NOMO-1 treated with dmso at 0.1 percent for 144 hours (cell line): ENCODE results near the gene PRKN.
"Not testable (repeated sequence)": the region's sequence is repeated elsewhere in the genome, so short reads cannot be mapped to it uniquely, and the experiment has no call there.

ENCODE experiments used
- DNase-seq: peaks from one replicate; lab custom pipeline; 2025; ENCODE audit not compliant: unreplicated experiment; lab: John Stamatoyannopoulos, UW

The PRKN gene

DNA sequence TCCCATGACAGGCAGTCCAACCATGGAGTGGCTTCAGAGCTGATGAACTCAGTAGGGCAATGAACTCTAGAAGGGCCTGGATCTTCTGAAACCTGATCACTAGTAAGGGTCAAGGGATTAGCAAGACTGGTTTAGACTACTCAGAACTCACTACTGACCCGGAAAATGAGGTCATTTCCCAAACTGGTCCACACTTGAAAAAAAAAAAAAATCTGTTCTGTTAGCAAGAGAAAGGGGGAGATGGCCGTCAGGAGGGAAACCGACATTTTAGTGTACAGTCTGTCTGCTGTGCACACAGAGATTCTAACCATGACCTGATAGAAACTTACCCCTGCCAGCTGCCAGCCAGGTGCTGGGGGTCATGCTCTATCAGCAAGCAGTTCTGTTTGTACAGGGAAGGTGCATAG is 1191.3 kb downstream of the PRKN start:
- DNase-seq, result no peak

DNA sequence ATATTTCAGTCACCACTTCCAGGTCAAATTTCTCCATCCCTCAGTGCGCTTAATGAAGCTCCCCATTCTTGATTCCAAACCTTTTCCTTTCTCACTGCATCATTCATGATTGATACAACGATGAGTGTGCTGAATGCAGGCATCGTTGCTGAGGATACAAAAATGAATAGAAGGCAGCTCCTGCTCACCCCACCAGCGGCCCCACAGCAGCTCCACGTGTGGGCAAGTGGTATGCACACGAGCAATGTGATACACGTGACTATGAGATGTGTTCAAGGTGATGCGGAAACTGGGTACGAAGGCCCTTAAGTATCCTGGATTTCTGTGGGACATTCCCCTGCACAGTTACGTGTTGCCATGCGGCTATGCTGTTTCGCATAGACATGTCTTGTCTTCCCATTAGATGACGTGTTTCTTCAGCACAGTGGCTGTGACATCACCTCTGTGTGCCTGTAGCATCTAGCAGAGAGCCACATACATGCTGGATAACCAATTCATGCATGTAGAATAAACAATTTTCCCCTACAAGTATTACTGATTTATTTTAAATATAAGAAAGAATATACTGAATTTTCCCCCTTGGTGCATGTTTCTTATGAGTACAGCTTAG is 1193.2 kb downstream of the PRKN start:
- no peak for DNase-seq

DNA sequence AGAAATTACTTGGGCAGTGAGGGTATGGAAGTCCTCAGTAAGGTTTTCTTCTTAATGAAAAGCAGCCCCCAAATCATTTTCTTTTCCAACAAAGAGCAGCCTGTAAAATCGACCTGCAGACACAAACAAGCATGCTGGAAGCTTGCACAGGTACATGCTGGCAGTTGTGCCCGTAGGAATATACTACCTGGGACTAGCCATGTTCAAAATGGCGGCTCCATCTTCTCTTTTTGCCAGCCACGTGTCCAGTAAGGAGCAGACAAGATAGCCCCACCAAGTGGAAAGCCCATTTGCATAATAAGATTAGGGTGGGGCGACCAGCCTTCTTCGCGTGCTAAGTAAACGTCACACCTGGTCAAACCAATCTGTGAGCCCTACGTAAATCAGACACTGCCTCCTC is 1194.3 kb downstream of the PRKN start:
- DNase-seq, result no peak

DNA sequence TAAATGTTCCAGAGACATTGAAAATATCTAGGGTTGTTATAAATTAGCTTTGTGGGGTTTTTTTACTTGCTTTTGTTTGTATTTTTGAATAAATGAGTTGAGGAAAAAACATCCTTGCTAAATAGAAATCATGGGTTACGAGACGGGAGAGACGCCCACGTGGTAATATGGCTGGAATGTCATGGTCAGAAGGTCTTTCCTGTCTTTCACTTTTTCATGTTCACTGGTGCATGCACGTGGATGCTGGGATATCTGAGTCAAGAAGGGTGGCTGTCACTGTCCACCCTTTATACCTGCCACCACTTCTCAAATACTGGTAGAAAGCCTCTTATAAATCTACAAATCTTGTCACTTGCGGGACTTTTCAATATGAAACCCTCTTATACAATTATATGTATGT is 1195.0 kb downstream of the PRKN start:
- DNase-seq, result no peak

DNA sequence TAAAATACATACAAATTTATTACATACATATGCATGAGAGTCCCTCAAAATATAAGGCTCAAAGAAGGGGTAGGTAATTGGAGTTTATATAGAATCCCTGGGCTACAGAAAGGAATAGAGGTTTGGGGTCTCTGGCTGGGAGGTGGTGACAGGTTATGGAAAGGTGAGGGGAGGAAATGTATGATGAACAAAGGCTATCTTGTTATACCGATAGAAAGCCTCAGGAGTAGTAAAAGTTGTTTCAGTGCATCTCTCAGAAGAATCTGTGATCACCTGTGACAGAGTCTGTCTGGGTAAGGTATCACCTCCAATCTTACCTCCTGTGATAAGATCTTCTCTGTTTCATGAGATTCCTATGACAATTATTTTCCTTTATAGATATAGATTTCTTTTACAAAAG is 1200.8 kb downstream of the PRKN start:
- no peak for DNase-seq

DNA sequence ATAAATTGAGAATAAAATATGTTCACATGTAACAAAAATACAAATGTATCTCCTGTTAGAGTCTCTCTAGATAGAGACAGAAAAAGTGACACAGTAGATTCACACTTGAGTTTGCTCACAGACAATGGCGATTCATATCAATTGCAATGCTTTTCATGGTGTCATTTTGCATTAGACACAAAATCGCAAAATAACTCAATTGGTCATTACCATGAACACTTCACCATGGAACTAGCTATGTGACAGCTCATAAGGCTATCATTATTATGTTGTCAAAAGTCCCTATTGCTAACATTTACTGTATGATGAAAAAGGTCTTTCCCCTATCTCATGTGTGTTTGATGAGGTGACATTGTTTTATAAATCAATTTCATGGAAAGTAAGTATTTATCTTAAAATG is 1204.2 kb downstream of the PRKN start:
- no peak for DNase-seq

DNA sequence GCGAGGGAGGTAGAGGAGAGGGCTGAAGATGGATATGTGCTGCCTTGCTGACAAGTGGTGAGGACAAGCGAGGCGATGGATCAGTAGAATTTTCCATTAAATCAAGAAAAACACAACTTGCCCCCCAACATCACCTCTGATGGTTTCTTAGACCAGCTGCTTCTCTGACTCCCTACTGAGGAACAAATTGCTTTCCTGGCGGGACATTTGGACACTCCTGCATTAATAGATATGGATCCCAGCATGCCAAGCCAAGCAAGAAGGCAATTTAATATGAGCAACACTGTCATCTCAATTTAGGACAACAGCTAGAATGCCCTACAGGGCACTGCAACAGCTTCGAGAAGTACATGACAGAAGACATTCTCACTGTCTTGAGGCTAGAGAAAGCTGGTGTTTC is 1205.3 kb downstream of the PRKN start:
- no peak for DNase-seq

DNA sequence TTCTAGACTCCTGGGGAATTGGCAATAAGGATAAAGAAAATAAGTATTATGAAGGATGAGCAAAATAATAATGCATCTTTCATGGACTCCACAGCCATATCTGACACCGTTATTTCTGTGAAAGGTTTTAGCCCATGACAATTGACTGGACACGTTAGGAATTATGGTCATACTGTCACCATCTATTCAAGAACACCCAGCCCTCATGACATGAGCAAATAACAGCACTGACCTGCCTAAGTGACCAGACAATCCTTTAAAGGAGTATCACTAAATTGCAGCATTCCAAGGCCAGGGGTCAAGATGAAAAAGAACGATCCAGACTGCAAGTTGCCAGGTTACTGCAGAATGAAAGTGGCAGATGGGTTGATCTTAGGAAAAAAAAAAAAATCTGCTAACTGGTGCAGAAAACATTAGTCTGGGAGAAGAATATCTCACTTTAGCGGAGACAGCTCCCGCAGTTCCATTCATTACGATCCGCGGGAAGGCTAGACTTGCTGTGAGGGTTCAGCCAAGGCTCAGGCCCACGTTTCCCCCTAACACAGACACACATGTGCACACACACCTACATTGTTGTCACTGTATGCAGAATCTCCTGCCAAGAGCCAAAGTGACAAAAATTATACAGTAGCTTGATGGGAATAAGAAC is 1216.0 kb downstream of the PRKN start:
- DNase-seq, result no peak

DNA sequence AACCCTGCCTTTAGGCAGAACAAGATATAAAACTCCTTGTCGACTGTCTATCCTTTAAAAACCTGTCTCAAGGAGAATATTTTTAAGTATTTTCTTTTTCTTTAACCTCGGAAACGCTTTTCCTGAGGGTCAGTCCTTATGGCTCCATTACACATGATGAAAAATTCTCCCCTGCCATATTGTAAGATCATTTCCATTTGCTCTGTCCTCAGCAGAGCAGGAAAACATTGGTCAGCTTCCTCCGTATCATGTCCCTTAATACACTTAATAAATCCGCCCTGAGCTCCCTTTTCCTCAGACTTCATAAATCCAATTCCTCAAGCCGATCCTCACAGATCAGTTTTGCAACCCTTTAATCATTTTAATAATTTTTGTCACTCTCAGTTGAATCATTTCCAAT is 1219.2 kb downstream of the PRKN start:
- DNase-seq, result no peak

DNA sequence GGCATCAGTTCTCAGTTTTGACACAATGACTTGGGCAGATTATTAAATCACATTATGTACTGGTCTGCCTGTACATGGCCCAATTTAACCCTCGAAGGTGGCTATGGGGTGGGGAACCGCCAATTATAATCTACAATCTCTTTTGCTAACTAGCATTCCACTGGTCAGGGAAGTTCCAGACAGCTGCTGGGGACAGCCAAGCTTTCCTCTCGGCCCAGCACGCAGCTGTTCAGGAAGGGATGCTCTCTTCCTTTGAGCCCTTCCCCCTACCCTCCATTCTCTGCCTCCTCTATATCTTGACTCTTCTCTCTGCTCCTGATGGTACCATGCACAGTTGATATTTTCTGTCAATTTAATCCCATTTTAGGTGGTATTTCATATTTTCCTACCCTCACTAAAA is 1220.2 kb downstream of the PRKN start:
- no peak for DNase-seq

DNA sequence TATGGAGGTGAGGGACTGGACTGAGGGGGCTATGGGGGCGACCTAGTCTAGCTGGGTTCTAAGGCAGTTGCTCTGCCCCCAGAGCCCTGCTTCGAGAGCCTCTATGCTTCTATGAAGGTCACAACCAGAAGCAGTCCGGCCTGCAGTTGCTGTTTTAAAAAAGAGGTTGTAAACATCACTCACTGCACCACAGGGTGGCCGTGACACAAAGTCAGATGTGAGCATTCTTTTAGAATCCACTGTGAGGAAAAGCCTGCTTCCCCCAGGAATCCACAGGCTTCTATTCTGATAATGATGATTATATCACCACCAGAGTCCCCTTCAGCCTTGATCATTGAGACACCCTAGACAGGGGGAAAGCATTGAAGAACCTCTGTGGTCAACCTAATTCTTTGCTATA is 1224.0 kb downstream of the PRKN start:
- no peak for DNase-seq

DNA sequence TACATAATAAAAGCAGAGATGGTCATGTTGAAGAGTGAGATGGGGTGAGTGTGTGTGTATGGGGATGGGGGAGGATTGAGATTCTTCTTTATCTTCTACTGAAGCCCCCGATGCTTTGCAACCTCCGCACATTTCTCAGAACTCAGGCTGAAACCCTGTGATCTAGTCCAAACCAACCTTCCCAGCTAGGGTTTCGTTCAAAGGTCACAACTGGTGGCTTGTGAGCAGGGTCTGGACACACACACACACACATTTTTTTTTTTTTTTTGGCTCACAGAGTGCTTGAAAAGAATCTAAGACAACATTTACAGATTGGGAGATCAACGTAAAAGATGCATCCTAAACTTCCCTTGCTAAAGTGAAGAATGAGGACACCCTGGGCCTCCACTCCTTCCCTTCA is 1228.7 kb downstream of the PRKN start:
- no peak for DNase-seq

DNA sequence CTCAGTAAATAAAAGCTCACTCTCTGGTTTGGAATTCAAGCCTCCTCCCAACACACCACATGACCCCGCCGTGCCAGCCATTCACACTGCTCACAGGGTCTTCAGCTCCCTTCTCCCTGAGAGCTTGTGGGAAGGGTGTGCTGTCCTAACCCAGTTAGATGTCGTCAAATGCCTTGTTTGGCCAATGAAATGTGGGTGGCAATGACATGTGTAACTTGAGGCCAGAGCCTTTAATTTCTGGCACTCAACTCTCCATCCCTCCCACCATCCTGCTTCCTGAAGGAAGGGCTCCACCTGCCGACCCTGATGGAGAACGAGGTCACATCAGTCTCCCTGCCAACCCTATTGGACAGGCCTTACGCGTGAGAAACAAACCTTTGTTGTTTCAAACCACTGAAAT is 1229.2 kb downstream of the PRKN start:
- DNase-seq, result no peak

DNA sequence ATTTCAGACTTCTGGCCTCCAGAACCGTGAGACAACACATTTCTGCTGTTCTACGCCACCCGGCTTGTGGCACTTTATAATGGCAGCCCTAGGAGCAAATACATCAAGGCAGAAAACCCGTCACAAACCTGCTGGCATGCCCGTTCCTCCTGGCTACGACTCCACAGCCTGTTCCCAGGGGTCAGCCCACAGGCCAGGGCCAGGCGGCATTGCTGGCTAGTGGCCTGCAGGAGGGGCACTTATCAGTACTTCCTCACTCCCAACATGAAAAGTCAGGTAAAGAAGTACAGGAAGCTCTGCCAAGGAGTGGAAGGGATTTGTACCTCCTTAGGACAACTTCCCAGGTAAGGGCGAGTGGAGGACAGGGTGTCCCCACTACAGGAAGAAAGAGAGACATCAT is 1230.6 kb downstream of the PRKN start:
- no peak for DNase-seq

DNA sequence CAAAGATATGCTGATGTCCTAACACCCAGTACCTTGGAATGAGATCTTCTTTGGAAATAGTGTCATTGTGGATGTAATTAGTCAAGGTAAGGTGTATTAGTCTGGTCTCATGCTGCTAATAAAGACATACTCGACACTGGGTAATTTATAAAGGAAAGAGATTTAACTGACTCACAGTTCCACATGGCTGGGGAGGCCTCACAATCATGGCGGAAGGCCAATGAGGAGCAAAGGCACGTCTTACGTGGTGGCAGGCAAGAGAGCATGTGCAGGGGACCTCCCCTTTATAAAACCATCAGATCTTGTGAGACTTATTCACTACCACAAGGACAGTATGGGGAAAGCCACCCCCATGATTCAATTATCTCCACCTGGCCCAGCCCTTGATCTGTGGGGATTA is 1231.3 kb downstream of the PRKN start:
- not testable (repeated sequence) for DNase-seq

DNA sequence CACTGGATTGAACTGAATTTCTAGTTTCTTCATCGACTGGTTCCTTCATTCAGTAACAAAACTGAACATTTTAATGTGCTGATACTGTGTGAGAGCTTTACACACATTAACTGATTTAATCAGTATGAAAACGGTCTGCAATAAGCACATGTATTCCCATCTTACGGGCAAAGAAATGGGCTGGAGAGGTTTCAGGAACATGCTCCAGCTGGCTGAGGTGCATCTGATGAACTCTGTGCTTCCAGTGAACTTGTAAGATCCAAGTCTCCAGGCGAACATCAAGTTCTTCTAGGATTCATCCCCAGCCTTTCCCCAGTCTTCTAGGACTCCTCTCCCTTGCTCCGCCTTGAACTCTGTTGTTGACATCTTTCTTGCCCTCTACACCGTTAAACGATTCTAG is 1233.0 kb downstream of the PRKN start:
- DNase-seq, result no peak

DNA sequence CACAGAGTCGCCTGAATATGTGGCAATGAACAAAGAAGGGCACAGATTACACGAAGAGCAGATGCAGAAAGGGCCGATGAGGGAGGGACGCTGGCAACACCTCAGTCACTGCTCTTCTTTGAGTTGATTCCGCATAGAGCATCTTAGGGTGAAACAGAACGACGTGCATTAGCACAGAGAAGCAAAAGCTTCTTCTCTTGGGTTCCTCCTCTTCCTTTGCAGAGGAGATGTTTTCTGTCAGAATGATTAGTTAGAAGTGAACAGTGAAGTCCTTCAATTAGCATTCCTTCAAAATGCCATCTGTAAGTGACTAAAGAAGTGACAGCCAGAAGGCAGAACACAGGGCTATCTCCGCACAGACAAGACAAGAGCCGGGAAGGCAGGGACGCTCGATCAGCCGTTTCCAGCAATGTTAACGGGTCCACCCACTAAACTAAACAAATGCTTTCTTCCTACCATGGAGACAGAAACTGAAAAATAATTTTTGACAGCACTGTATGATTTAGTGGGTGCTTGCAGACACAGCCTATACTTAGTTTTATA is 1233.9 kb downstream of the PRKN start:
- DNase-seq, result no peak

DNA sequence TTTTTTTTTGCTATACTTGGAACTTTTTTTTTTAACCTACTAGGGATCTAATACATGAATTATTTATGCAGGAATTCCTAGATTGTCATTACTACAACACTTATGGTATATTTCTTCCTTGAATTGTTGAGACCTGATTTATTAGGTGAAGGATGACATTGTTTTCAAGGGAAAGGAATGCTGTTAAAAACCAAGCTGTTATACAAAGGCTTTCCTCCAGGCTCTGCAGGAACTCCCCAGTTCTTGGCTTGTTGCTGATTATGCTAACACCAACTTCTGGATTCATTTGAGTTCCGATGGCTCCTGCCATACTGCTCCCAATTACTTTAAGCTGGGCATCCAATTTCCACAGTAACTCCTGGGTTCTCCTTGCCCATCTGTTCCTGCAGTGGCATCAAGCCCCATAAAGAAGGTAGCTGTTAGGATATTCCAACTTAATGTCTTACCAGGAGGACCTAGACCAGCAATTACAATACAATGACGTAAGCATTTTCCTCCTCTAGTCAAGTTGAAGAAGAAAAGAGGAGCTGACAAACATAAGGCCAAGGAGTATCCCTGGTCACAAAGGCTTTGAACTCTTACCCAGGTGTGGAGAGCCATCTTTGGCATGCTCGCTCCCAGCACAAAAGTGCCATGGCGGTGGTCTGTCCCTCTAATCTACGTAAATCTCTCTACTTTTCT is 1237.8 kb downstream of the PRKN start:
- DNase-seq, result no peak

DNA sequence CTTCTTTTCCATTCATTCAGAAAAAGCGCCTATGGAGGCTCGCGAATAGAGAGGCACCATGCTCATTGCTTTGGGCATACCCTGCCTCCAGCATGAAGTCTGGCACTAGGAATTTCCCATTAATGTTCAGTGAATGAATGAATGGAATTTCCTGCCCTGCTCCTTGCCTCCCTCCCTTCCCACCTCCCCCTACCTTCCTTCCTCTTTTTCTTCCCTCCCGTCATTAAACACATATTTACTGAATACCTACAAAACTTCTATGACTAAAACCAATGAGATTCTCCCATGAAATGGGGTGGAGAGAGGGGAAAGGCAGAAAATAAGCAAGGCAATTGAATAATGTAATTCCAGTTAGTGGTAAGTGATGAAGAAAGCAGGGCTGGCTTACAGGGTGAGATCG is 1239.9 kb downstream of the PRKN start:
- DNase-seq, result no peak

DNA sequence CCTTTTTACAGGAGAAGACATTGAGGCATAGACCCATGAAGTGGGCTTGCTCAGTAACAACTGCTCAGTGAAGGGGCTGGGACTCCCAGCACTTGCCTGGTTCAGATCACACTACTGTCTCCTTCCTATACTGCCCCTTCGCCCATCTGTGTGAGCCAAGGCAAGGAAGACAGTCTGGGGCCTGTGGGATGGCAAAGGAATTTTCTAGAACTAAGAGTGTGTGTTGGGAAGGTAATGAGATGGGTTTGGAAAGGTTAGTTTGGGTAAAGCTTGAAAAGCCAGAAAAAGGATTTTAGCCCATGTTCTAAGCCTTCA is 1240.4 kb downstream of the PRKN start:
- no peak for DNase-seq

DNA sequence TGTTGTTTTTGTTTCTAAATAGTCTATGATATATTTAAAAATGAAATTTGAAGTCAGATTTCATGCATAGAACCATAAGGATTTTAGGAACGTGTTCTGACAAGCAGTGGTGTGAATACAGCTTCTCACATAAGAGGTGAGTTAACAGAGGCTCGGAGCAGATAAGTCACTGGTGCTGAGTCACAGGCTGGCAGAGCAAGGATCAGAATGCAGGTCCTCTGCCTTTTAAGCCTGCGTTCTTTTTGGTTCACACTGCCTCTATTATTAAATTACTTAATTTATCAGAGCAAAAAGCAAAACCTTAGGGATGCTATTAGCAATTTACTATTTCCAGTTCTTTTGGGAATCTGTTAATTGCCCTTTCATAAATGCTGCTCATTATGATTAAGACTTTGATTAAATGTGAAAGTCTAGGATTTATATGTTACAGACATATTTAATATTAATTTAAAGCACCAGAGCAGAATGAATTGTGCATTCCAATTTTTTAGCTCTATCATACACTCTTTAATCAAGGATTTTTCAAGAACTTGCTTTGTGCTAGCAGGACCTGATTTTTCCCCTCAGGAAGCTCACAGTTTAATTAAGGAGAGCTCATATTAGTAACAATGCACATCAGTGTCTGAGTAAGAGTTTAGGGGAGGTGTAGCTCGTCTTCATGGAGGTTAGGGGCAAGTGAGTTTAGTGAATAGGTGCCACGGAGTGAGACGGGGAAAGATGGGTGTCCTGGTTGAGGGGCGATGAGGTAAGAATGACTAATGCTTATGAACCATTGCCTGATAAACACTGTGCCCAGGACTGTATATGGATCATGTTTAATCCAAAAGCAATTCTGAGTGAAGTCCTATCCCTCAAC is 1241.0 kb downstream of the PRKN start:
- no peak for DNase-seq

DNA sequence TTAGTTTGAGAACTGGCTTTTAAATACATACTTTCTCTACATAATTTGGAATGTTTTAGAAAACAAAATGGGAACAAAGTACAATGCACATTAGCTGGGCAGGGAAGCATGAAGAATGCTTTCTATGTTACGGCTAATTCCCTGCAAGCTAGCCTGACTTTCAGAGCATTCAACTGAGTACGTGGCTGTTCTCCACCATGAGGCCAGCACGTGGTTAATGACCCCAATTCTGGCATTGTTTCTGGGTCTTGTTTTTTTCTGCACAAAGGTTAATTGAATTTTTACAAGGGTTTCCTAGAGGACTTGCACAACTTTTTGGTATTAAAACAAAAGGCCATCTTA is 1245.1 kb downstream of the PRKN start:
- DNase-seq, result no peak
